MM.1S (cell line): ENCODE data around the gene TMEM131.

Experiments used
- CTCF ChIP-seq: fragments of 300-600 bp; sonication (generic); IDR thresholded peaks from 2 replicates; pipeline ENCODE4 v1.5.1; 2016; ENCODE audit warnings: antibody characterized with exemption, low read length, mixed read lengths
- EZH2 ChIP-seq: fragments of 300-600 bp; sonication (generic); optimal IDR thresholded peaks from 2 replicates; pipeline ENCODE3; 2017; ENCODE audit warnings: low read depth, mild to moderate bottlenecking, antibody characterized with exemption, low read length, mixed read lengths

GRCh38 chr2:97914691-97915213, 81.0 kb downstream of the TMEM131 start:
- no peak for TF ChIP-seq CTCF
- no peak for TF ChIP-seq EZH2
